Stimulated activated CD8-positive, alpha-beta memory T cell treated with anti-CD3 and anti-CD28 coated beads, Interleukin-12 subunit alpha, Interleukin-12 subunit beta, amount 100 ng/mL, for 1 hour (primary cell): Measurements from ENCODE around the gene RHOB.
"Not testable (repeated sequence)": the region's sequence is repeated elsewhere in the genome, so short reads cannot be mapped to it uniquely, and the experiment has no call there.

Experiments
- DNase-seq: peaks from one replicate; pipeline ENCODE4 v3.0.0-alpha.2; 2020; ENCODE audit warnings: low read depth

The RHOB gene

DNA sequence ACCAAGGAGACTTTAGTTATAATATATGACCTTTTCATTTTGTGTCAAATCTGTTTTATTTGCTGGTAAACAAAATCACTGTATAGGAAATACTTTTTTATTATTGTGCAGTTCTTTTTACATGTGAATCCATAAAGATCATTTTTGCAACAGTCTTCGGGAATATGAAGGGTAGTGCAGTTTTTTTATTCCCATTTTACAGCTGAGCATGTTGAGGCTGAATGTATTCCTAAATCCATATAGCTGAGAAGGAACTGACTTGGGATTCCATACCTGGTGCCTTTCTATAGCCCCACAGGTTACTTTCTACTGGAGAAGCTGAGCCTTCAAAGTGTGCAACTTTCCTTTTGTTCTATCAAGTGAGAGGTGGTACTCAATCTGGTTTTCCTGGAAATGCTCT is 29.6 kb downstream of the RHOB start:
- no peak for DNase-seq

DNA sequence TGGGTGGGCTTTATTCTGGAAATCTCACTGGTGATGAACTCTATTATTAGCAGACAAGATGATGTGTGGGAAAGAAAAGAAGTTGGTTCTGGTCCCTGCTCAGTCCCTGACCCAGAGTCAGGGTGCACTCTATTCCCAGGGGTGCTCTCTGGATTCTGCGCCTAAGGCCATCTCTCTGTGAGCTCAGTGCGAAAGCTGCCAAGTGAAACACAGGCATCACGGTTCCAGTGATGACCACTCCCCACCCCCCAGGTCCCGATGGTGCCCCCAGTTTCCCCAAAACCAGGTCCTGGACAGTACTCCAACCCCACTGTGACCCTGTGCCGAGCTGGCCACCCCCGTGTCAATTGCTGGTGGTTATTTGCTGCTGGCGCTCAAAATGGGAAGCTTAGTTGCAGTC is 30.1 kb downstream of the RHOB start:
- no peak for DNase-seq

DNA sequence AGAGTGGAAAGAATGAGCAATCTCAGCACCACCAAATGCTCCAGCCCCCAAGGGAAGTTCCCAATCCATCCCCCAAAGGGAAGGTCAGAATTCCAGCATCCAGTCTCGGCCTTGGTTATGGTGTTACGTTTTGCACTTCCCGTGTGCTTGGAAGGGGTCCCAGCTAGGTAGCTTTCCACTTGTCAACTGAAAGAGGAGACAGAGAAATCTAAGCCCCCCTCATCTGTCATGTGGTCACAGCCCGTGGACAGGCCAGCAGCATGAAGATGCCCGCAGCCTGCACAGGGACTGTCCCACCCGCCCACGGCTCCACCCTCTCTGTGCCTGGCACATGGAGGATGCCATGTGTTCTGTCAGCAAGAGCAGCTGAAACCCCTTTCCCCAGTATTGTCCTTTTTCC is 32.1 kb downstream of the RHOB start:
- no peak for DNase-seq

DNA sequence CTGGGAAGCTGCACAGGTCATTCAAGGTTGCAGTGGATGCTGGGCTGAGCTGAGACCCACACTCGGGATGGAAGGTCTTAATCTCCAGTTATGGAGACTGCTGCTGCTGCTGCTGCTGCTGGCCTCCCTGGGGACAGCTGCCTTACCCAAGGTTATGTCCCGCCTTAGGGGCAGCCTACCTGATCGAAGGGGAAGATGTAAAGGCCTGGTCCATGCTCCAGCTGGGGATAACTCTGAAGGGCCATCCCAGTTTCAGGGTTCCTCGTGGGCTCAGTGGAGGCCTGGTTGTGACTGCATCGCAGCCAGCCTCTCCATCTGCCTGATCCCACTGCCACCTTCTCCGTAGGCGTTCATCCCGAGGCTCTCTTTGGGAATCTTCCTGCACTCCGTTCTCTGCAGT is 33.0 kb downstream of the RHOB start:
- DNase-seq, result no peak

DNA sequence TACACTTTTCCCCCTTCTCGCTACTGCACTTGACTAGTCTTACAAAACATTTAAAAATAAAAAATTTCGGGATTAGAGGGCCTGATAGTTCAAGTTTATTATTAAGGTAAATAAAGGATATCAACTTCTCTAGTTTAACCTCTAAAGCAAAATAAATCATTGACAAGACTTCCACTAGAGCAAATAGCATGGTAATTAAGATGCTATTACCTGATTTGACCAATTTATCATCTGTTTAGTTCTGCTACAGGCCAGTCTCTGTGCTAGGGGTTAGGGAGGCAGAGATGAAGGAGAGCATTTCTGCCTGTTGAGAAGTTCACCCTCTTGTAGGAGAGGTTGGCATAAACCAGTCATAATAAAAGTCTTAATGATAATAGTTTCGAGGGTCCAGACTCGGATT is 34.0 kb downstream of the RHOB start:
- DNase-seq, result no peak

DNA sequence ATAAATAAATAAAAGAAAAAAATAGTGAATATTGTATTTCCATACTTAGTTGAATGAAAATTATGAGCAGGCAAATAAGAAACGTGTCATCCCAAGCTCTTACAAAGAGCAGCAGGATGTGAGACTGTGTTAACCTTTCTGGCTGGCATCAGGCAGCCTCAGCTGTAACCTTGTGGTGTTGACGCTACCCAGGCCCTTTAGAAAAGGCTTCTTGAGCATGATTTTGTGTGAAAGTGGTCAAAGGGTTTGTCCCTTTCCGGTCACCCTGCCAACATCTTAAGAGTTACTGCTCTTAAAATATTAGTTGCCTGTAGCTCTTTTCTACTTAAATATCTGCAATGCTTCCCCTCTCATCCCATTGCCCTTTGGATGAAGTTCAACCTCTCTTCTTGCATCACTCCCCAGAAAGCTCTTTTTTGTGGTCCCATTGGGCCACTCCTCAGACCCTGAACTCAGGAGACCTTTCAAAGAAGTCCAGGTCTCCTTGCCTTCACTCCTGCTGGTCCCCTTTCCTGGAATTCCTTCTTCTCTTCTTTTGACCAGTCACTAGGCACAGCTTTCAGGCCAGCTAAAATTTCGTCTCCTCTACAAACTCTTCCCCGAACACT is 35.0 kb downstream of the RHOB start:
- DNase-seq, result no peak

DNA sequence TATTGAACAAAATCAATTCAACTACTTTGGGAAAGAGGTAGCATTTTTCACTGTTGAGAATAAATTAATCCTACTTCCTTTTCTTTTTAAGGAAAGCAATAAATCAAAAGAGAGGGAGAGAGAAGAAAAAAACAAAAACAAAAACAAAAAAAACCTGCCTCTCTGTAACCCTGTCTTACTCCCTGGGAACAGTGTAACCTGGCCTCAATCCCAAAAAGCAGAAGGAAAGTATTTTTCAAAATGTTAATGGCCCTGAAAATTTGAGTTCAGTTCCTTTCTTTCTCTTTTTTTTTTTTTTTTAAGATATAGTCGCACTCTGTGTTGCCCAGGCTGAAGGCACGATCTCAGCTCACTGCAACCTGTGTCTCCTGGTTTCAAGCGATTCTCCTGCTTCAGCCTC is 35.9 kb downstream of the RHOB start:
- no peak for DNase-seq

DNA sequence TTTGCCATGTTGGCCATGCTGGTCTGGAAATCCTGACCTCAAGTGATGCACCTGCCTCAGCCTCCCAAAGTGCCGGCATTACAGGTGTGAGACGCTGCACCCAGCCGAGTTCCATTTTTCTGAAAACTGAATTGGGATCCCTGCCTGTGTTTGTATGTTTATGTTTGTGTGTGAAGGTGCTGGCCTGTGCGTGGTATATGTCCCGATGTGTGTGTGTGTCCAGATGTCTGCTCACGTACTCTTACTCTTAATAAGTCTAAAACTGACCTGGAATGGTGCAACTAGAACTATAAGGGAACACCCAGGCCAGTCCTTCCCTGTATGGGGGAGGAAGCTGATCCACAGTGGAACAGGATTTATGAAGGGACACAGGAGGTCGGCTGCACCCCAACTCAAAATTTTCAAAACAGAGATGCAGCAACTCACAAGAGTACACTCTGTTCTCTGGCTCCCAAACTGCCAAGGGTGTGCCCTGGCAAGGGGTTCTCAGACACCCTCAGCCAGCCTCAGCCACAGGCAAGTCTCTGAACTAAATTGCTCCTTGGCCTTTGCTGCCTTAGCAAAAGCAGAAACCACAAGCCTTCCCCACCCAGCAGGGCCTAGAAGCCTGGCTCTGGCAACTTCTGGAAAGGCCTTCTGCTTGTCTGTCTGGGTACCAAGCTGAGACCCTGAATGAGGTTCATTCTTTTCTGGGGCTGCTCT is 36.5 kb downstream of the RHOB start:
- DNase-seq, result no peak

DNA sequence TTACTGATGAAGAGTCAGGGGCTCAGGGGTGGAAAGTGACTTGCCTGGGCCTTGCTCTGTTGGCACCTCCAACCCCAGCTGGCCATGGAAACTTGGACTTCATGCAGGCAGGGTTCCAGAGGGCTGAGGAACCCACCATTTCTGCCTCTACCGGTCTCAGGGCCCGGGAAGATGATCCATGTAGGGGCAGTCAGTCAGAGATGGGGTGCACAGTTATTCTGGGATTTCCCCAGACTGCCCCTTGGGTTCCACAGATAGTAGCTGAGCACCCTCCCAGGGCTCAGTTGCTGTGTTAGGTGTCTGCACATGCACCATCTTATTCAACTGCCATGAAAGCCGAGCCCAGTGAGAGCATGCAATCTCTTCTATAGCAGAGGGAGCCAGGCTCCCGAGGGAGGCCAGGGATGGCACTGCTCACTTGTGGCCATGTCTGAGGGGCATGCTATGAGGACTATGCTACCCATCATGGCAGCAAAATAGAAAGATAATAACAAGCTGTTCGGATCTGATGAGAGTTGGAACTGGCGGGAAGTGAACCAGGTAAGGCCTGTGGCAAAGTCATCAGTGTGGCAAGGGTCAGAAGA is 37.3 kb downstream of the RHOB start:
- no peak for DNase-seq

DNA sequence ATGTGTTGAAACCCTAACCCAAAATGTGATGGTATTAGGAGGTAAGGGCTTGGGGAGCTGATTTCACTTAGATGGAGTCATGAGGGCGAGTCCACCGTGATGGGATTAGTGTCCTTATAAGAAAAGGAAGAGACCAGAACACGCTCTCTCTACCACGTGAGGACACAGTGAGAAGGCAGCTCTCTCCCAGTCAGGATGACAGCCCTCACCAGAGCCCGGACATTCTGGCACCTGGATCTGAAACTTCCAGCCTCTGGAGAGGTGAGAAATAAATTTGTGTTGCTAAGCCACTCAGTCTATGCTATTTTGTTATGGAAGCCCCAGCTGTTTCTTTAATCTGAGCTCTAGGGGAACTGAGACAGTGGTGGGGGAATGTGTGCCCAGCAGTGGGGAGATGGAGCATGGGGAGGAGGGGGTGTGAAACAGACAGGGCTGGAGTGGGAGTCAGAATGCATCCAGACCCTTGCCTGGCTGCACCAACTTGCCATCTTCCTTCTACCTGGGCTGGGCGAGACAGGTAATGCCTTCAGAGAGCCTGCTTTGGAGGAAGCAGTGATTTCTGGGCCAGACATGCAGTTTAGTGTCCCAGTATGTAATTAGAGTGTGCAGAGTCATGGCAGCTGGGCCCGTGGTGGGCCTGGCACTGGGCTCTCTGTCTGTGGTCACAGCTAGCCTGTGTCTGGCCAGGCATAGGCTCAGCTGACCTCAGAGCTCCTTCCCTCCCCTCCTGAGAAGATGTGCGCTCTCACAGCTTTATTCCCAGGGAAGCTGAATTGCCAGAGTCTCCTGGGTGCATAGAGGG is 38.1 kb downstream of the RHOB start:
- no peak for DNase-seq

DNA sequence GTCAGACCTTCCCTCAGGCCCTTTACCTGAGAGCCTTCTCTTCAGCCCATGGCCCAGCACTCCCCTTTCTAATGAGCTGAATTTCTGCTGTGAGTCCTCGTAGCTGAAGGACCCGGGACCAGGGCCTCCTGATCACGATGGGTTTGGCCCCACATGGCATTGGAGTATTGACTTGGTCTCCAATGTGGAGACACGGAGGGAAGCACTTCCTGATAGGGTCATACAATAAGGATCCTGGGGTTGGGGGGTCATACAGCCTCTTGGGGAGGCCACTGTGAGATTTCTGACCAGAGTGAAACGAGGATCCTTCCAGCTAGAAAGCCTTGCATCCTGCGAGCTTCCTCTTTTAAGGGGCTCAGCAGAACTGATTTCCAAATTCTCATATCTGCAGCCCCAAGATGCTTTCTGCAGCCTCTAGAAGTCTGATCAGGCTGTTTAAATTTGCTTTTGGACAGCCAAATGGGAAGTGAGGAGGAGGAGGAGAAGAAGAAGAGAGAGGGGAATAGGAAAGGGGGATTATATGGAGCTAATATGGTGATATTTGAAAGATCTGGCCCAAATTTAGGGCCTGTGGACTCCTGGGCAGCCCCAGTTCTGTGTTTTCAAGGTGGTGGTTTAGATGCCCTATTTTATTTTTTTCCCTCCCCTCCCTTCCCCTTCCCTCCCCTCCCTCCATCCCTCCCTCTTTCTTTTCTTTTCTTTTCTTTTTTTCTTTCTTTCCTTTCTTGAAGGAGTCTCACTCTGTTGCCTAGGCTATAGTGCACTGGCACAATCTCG is 38.9 kb downstream of the RHOB start:
- no peak for DNase-seq

DNA sequence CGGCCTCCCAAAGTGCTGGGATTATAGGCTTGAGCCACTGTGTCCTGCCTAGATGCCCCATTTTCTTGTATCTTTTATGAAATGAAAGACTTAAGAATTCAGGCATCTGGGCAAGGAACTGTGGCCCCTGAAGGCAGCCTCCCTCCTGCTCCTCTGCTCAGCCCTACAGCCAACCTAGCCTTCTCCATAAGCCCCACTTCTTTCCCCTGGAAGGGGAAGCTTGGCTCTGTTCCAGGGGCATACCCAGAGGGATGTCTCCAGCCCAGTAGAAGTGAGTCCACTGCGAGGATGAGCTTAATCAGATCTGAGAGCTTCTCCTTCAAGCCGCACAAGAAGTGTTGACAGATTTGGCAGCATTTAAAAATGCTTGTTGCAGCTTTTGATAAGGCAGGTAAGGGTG is 39.7 kb downstream of the RHOB start:
- DNase-seq, result no peak

DNA sequence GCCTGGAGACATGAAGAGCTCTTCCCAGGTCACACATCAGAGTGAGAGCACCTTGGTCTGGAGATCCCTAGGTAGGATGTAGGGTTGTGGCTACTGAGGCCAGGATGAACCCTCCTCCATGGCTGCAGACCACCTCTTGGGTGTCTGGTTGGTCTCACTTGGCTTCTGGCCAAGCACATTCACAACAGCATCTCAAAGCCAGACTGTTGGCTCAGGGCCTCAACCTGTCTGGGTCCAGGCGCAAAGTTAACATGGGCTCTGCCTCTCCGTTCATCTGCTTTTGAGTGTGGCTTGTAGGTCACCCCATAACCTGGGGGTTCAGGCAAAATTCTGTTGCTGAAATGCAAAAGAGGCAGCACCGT is 40.1 kb downstream of the RHOB start:
- no peak for DNase-seq

DNA sequence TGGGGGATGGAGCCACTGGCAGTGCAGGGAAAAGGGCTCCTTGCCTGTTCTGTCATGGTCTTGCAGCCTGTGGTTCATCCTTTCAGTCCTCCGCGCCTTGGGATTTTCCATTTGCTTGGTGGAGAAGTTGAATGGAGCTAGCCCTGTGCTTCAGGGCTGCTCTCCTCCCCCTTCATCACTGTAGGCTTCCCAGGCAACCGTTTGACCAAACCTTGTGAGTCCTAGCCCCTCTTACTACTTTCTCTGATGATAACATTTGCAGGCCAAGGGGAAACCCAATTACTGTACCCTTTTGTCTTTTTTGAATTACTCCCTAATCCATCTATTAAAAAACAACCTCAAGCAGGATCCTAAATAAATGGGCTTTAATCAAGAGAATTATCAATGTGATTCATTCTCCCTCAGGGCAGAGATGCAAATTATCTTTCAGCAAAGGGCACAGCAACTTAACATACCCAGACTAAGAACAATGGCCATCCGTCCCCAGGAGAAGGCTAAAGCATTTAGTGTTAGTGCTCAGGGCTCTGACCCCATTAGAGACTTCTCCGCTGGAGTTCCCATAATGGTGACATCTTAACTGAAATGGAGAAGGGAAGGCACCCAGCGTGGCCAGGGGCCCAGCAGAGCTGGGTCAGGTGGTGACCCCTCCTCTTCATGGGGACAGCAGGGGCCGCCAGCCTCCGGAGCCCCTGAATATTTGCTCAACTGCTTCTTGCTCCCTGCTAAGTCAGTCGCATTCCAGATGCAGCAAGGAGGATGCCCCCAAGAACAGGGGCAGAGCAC is 40.7 kb downstream of the RHOB start:
- DNase-seq, result no peak

DNA sequence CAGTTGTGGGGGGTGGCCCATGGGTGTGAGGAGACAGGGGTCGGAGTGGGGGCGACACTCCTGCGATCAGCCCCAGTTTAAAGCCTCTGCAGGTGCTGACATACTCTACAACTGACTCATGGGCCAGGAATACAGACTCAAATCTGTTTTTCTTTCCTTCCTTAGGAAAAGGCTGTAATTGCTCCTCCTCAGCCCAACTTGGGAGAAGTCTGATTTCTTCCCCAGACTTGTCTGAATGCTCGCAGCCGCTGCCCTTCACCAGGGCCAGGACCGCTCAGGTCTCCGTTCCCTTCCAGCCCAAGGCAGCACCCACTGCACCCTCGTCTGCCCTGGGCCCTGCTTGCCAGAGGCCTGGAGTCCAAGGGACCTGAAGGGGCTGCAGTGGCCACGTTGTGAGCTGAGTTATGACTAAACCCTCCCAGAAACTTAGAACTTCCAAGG is 41.3 kb downstream of the RHOB start:
- DNase-seq, result no peak

DNA sequence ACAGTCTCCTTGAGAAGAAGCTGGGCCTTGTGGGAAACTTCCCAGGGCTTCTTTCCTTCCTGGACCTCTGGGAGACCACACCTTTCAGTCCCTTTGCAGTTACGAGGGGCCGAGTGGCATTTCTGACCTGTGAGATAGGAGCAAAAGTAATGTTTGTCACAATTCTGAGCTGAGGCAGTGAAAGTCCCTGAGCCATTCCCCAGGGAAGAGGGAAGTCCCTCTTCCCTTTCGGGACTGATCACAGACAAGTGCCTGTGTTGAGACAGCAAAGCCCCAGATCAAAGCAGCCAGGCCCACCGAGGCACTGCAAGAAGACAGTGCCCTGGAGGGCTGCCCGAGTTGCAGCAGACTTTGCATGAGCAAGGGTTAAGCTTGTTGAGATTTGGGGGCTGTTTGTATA is 41.9 kb downstream of the RHOB start:
- DNase-seq, result no peak

DNA sequence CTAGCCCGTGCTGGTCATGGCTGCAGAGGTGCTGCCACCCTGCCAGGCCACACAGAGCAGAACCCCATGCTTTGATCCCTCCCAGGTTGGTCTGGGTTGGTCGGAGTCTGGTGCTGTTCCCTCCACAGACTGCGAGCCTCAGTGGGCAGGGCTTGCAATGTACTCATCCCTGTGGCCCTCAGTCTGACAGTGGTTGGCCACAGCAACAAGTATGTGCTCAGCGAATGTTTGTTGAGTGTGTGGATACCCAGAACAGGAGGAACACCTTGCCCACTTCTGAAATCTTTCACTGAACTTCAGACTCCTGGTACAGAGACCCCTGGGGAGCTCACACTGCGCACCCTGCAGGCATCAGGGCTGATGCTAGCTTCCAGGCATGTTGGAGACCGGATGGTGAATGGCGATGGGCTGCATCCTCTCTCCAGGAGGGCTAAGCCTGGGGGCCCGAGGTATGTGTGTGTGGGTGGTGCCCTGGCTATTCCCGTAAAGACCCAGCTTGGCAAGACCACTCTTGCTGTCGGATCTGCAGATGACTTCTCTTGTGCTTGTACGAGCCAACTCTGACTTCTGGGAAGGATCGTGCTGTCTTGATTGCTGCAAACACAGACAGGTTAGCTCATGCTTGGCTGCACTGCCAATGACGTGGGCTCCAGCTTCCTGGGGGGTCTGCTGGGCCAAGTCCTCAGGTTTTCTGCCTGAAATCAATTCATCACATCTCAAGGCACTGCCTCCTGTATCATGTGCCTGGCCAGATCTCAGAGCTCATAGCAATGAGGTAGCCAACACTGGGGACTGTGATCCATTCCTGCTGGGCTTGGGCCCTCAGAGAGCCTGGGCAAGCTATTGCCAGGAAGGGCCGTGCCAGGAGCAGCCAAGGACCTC is 43.7 kb downstream of the RHOB start:
- no peak for DNase-seq

DNA sequence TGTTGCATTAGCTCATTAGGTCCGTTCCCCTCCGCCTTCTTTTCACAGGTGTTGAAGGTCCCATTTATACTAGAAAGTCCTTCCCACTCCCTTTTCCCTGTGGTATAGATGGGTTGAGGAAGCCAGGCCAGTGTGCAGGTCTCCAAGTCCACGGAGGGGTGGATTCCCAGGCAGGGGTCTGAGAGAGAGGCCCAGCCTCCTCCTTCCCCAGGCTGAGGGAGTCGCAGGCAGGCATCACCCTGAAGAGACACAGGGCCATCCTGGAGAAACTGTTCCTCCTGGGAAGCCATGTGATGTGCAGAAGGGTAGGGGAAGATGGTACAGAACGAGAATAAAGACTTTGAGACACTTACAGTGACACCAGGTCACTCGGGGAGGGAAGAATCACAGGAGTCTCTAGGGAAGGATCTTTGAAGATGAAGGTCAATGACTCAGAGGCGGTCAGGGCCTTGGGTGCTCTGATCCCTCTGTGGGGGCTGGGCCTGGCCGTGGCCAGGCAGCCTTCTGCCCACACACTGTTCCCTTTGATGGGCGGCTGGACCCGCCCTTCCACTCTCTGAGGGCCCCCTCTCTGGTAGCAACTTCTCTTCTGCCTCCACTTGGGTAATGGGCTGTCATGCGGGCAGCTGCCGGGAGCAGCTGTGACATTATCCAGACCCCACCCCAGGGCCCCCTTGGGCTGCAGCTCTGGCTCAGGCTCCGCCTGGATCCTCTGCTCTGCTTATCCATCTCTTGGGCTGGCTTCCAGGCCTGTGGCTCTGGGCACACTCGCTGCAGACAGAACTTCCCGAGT is 45.1 kb downstream of the RHOB start:
- no peak for DNase-seq

DNA sequence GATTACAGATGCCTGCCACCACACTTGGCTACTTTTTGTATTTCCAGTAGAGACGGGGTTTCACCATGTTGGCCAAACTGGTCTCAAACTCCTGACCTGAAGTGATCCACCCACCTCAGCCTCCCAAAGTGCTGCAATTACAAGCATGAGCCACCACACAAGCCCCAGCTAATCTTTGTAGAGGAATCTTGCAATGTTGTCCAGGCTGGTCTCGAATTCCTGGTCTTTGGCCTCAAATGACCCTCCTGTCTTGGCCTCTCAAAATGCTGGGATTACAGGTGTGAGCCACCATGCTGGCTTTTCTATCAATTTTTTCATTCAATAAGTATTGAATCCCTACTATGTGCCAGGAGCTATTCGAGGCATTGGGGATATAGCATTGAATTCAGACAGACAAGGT is 46.2 kb downstream of the RHOB start:
- not testable (repeated sequence) for DNase-seq

DNA sequence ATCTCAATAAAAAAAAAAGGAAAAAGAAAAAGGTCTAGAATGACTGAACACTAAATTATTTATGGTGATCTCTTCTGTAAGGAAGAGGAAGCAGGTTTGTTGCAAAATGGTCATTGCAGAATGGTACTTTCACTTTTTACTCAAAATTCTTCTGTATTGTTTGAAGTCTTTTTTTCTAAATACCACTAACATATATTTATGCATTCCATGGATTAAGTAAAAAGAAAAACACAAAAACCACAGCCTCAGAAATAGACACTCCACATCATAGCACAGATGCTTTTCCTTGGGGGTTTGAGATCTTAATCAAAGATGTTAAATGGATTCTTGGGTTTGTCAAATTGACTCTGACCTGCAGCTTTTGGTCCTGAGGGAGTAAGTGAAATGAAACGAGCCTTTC is 47.4 kb downstream of the RHOB start:
- no peak for DNase-seq
